ENCODE measurements around the gene ANXA2.
"Not testable (repeated sequence)": the region's sequence is repeated elsewhere in the genome, so short reads cannot be mapped to it uniquely, and the experiment has no call there.

Gene ANXA2

GRCh38 chr15:60408463-60408981 is 10.7 kb upstream of the ANXA2 start:
- no peak for DNase-seq

GRCh38 chr15:60407415-60407805 is 9.6 kb upstream of the ANXA2 start:
- DNase-seq = no peak

GRCh38 chr15:60406513-60407414 is 9.0 kb upstream of the ANXA2 start:
- no peak for DNase-seq

GRCh38 chr15:60405399-60405798 is 7.6 kb upstream of the ANXA2 start:
- no peak for DNase-seq

- DNase-seq = not testable (repeated sequence)
Measured at GRCh38 chr15:60404351-60404750, 6.6 kb upstream of the ANXA2 start.

- no peak for DNase-seq
Measured at GRCh38 chr15:60400944-60401343, 3.2 kb upstream of the ANXA2 start.

DNA sequence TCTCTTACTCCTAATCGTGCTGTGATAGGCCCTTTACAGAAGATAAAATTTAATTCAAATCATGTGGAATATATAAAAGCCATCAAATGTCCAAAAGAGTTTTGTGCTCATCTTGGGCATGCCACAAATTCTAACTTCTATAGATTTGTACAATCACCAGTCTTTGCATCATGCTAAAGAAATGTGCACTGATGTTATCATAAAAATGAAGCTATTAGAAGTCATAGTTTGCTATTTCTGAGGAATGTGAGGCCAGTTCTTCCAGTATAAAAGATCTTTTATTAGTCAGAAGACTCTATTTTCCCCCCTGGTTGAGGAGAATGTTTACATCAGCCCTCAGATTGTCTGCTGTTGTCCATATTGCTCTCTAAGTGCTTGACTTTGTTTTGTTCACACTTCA is 2.1 kb upstream of the ANXA2 start:
- DNase-seq = no peak

GRCh38 chr15:60399246-60399915 is 1.6 kb upstream of the ANXA2 start:
- no peak for DNase-seq

DNA sequence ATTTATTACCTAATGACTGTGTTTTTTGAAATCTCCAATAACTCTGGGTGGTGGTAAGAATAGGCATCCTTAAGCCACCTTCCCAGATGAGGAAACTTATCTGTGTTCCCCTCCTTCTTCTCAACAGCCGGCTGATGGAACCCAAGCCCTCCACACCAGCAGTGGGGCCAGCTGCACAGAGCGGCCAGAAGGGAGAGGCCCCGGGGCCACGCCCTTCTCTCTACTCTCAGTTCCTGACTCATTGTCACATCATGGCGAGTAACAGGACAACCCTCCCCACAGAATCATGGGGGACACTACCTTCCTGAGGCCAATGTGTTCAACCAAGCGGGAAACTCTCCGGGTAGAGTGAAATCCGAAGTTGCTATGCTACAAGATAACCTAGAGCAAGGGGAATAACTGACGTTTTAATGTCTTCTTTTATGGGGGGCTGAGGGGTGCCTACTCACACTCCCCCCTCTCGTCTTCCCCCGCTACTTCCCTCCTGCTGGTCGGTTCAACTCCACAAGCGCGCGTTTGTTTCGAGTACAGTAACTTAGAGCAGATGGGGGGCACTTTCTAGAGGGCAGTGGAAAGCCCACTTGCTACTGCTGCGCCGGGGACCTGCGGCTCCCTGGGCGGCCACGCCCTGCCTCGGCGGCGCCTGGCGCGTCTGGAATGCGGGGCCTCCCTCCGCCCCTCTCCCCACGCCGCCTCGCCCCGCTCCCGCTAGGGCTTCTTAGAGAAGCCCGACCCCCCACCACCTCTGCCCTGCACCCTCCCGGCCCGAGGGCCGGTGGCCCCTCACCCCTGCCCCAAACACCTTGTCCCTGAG is 621 bp downstream of the ANXA2 start:
- peak; percentile 70 for DNase-seq

- DNase-seq = no peak
Measured at GRCh38 chr15:60396560-60396957, 1.2 kb downstream of the ANXA2 start.

DNA sequence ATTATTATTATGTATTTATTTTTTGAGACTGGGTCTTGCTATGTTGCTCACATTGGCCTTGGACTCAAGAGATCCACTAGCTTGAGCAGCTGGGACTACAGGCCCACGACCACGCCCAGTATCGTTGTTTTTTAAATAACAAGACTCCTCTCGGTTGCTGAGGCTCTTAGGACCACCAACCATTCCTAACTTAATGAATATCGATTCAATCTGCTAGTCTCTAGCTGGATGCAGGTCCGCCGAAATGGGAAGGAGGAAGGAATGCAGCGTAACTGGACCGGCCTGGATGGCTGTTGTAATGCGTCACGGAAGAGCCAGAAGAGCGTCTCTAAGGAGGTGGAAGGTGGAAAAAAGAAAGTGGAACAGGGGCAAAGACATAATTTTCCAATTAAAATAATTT is 1.7 kb downstream of the ANXA2 start:
- DNase-seq = no peak

DNA sequence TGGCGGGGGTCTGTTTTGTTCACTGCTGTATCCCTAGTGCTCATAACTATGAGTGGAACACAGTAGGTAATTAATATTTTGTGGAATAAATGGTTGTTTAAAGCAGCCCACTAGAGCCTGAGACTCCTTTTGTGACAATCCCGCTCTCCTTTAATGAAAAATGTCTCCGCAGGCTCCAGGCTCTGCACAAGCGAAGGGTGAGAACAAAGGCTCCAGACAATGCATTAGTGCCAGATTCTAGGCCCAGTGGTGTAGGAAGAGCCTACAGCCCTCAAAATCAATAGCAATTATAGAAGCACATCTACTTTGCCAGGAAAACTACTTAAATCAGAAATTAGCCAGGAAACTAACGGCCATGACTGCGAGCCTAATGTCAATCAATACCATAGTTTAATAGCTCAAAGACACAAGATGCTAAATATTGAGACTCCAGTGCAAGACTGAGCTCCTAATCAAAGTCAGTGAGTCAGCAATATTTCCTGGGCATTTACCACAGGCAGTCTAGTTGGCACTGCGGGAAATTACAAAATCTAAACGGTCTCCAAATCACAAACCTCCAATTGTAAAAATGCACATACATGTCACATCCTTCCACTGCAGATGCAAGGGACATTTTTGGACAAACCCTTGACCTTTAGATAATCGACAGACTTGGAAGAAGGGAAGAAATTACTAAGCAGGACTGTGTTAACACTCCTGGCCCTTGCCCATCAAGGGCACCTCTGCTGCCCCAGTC is 2.3 kb downstream of the ANXA2 start:
- no peak for DNase-seq

- DNase-seq = no peak
Measured at GRCh38 chr15:60394689-60395097, 3.1 kb downstream of the ANXA2 start.

DNA sequence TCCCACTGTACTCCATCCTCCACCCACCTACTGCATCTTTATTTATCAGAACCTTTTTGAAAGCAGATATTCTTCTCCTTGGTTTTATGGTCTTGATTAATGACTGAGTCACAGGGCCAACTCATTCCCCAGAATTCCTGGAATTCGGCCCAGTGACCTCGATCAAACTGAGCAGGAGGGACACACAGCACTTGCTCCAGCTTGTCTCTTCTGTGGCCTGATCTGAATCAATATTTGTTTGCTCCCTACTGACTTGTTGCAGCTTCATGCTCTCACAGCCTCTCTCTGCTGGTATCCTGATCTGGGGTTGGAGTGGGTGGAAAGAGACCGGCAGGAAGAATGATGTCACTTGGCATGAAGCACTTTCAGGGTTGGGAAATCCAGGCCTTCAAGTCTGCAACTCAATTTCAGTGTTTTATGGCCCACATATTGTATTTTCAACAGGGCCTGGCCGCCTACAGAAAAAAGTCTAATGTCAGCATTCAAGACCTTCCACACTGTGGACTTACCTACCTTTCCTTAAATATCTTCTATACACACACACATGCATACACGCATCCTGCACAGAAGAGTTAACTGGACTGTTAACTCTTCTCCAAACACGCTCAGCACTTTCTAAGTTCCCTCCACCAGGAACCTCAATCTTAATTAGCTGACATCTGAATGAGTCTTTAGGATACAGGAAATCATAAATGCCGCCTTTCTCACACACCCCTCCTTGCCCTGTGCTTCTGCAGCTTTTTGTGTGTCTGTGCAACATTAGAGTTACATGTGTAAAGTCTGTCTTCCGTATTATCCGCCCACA is 4.6 kb downstream of the ANXA2 start:
- peak; percentile 15 for DNase-seq

- peak; percentile 44 for DNase-seq
Measured at GRCh38 chr15:60392601-60392985, 5.2 kb downstream of the ANXA2 start.

- no peak for DNase-seq
Measured at GRCh38 chr15:60391722-60392315, 6.0 kb downstream of the ANXA2 start.

- DNase-seq = peak; percentile 15
Measured at GRCh38 chr15:60390871-60391501, 6.8 kb downstream of the ANXA2 start.

GRCh38 chr15:60390231-60390630 is 7.6 kb downstream of the ANXA2 start:
- DNase-seq = no peak

- DNase-seq = peak; percentile 52
Measured at GRCh38 chr15:60389261-60390077, 8.3 kb downstream of the ANXA2 start.

GRCh38 chr15:60387321-60387720 is 10.5 kb downstream of the ANXA2 start:
- no peak for DNase-seq

Data from activated naive CD4-positive, alpha-beta T cell treated with Interleukin-2 at 50 U/mL for 16 hours (primary cell).